Kidney glomerular epithelial cell (primary cell): ENCODE results near the gene TOE1.
A peak's percentile ranks its signal among the peaks of the same experiment; 100 is the strongest.

Experiments
- DNase-seq: peaks from one replicate; lab custom pipeline; 2025; lab: John Stamatoyannopoulos, UW

Gene TOE1

DNA sequence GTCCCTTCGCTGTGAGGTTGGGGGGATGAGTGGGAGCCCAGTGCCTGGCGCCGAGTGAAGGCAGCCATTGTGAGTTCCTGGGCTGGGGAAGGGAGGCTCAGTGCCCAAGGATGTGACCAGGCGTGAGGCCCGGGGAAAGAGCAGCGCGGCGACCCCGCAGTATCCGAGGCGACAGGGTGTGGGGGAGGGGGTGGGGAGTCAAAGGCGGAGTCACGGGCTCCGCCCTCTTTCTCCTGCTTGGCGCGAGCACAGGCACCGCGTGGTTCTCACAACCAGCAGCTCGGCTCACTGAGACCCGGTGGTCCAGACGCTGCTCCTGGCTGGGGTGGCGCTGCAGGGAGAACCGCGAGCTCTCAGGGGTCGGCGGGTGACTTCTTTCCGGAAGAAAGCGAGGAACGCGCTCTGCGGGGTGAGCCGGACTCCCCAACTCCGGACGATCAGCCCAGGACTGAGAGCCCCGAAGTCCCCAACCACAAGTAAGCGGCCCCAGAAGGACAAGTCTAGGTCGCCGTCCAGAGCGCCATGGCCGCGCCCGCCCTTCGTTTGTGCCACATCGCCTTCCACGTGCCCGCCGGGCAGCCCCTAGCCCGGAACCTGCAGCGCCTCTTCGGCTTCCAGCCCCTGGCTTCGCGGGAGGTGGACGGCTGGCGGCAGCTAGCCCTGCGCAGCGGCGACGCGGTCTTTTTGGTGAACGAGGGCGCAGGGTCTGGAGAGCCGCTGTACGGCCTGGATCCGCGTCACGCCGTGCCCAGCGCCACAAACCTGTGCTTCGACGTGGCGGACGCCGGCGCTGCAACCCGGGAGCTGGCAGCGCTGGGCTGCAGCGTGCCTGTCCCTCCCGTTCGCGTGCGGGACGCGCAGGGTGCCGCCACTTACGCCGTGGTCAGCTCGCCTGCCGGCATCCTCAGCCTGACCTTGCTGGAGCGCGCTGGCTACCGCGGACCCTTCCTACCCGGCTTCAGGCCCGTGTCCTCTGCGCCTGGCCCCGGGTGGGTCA, 13.0 kb upstream of the TOE1 start, which contains the start of gene HPDL:
Gene HPDL, plus strand, starts transcription at position 269 of the 997 bp plus-strand sequence. Its CDS starts 254 bp downstream, at position 523.
- peak; percentile 9 for DNase-seq

GRCh38 chr1:45327644-45328515, 12.1 kb upstream of the TOE1 start:
- DNase-seq: no peak

GRCh38 chr1:45328680-45329079, 11.3 kb upstream of the TOE1 start:
- DNase-seq: no peak

DNA sequence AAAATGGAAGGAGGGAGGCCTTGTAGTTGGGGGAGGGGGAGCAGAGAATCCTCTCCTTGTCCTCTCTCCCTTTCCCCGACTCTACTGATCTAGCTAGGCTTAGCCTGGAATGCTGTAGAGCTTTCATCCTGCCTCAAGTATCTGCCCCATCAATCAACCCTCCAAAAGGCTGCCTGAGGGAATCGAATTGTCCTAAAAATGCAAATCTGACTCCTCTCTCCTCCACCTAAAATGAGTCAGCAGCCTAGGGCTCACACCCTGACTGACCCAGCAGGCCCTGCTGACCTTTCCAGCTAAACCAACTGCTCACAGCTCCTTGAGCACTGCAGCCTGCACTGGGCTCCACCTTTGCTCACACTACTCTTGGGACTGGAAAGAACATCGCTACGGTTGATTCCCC, 10.5 kb upstream of the TOE1 start:
- no peak for DNase-seq

GRCh38 chr1:45331436-45332345, 8.3 kb upstream of the TOE1 start:
- no peak for DNase-seq

- no peak for DNase-seq
Observed at GRCh38 chr1:45332346-45332720, 7.6 kb upstream of the TOE1 start.

DNA sequence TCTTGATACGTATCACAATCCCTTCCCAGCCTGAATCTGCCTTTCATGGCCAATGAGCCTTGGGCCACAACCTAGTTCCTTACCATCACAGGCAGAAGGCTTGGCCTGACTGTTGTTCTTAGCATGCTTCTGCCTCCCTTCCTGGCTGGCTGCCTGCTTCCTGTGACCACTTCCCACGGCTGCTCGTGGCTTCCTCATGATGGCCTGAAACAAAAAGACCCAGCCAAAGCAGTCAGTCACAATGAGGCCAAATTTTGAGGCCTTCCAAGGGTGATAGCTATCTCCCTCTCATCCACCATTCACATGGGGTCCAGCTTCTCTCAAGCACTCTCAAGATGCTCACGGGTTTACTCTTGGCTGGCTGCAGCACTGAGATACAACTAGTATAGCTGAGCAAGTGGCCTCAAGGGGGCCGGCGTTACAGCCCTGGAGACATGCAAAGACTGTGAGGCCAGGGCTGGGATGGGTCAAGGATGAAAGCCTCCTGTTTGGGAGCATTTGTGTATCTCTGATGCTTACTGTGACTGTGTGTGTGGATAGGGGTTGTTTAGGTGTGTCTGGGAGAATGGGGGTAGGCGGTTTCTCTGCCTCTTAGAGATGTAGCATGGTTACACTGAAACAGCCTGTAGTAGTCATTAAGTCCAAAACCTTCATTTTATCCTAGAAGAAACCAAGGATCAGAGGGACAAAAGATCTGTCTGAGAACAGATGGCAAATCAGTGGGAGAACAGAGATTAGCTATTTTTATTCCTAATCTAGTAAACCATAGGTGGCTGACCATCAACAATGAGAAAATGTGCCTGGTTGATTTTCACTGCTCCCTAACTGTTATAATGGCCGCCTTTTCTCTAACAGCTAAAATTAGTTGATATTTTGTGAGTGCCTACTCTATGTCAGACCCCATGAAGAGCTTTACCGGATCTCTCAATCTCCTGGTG, 5.4 kb upstream of the TOE1 start:
- no peak for DNase-seq

DNA sequence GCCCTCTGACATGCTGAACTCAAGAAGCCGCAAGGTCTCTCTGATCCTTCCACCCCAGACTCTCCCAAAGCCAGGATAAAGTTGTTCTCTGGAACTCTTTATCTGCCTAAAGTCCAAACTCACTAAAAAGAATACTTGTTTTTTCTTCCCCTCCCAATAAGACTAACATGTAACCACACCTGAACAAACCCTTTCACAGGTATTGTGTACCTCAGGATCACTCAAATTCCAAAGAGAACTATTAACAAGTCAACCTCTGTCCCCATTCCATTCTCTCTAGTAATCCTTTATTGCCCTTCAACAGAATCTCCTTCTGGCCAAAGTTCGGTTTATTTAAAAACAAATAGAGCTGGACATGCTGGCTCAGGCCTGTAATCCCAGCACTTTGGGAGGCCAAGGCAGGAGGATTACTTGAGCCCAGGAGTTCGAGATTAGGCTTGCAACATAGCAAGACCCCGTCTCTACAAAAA, 4.1 kb upstream of the TOE1 start:
- no peak for DNase-seq

GRCh38 chr1:45337630-45338325, 2.2 kb upstream of the TOE1 start:
- DNase-seq: no peak

DNA sequence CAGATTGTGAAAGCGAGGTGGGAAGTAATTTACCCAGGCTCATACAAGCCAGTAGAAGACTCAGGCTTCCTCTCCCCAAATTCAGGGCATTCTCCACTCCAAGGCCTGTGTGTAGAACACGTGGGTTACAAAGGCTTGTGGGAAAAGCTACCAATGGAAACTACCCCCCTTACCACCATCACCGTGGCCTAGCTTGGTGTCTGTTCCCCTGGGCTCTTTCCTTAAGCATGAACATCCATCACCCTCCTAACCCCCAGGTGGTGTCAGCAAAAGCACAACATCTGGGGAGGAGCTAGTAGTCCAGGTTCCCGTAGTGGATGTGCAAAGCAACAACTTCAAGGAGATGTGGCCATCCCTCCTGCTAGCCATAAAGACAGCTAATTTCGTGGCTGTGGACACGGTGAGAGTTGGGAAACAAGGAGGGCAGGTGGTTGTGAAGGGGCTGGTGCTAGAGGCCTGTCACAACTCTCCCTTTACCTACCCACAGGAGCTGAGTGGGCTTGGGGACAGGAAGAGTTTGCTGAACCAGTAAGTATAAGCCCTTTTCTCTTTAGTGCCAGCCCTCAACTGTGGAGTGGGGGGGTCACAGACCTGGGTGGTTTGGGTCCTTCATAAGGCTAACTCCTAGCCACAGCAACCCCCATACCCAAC, 971 bp downstream of the TOE1 start:
- DNase-seq: no peak

DNA sequence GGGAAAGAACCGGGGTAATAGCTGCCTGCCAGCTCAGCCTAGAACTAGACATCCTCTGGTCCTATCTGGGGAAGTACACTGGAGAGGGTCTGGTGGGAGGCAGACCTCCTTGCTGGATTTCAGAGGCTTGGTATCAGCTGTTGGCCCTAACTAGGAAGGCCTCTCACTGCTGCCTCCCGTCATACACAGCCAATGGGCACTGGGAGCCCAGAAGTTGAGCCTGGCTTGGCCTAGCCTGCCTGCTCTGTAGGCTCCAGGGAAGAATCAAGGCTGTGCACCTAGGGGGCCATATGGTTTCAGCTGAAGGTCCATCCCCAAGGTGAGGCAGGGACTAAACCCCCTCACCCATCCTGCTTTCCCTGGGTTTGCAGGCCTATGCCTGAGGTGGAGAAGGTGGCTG, 4.5 kb downstream of the TOE1 start:
- DNase-seq: no peak

DNA sequence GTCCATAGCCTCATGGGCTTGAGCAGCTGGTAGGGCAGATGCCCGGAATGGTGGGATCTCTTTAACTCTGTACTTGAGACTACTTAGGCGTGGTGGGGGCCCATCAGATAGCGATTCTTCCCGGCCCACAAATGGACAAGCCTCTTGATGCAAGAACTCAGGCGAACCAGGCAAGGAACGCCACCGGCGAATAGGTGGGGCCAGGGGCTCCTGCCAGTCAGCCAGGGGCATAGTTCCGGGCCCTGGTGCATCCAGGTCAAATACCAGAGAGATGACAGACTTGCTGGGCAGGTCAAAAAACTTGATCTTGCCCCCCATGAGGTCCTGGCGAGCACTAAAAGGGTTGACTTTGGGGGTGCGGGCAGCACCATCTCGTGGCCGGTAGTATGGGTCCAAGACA, 5.0 kb downstream of the TOE1 start:
- DNase-seq: no peak

DNA sequence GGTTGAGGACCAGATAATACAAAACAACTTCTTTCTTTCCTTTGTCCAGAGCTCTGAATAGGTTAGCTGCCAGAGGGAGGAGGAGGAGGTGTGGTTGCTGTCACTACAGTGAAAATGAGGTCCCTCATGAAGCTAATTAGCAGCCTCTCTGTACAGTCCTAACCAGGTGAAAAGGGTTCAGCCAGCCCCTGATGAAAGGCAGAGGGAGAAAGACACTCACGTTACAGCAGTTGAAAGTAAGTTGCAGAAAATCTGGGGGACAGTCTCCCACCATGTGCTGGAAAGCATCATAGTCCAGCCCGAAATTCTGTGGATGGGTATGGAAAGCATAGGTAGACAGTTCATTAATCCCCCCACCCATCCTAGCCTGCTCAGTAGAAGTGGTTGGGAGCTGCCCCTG, 6.5 kb downstream of the TOE1 start:
- DNase-seq: no peak

GRCh38 chr1:45348020-45348419, 8.1 kb downstream of the TOE1 start:
- DNase-seq: peak; percentile 11

- DNase-seq: no peak
Observed at GRCh38 chr1:45348609-45348965, 8.6 kb downstream of the TOE1 start.

GRCh38 chr1:45348966-45349677, 9.2 kb downstream of the TOE1 start:
- no peak for DNase-seq

- no peak for DNase-seq
Observed at GRCh38 chr1:45351508-45351907, 11.5 kb downstream of the TOE1 start.

GRCh38 chr1:45353685-45354084, 13.7 kb downstream of the TOE1 start:
- DNase-seq: no peak

GRCh38 chr1:45354838-45355237, 14.9 kb downstream of the TOE1 start:
- DNase-seq: no peak
